GM23338 (cell line): Measurements from ENCODE around the gene FHIT.
A peak's percentile ranks its signal among the peaks of the same experiment; 100 is the strongest.

Experiments
- CREB1 ChIP-seq: fragments of 250-450 bp; sonication (Bioruptor Pico); IDR thresholded peaks from 2 replicates; pipeline ENCODE4 v1.5.0; 2020; ENCODE audit warnings: low read depth, mild to moderate bottlenecking, moderate library complexity
- CTCF ChIP-seq, 2 experiments: fragments of 200-600 bp in 1 of 2; sonication (generic) in 1 of 2; conservative IDR thresholded peaks; 2 replicates each; pipeline versions ENCODE4 v1.5.1 to v1.6.1; 2016 to 2017; ENCODE audit warnings: antibody characterized with exemption in 2 of 2, low read depth in 2 of 2, mild to moderate bottlenecking in 2 of 2, moderate library complexity in 1 of 2
- EZH2 ChIP-seq: fragments of 200-600 bp; sonication (generic); IDR thresholded peaks from one replicate; pipeline ENCODE4 v1.8.0; 2017; ENCODE audit warnings: antibody characterized with exemption, mild to moderate bottlenecking, low read depth; ENCODE audit not compliant: unreplicated experiment
- EZH2phosphoT487 ChIP-seq: fragments of 200-600 bp; sonication (generic); IDR thresholded peaks from one replicate; pipeline ENCODE4 v1.8.1; 2018; ENCODE audit warnings: antibody characterized with exemption; ENCODE audit not compliant: unreplicated experiment
- JUNB ChIP-seq: IDR thresholded peaks from one replicate; pipeline ENCODE4 v1.6.1; 2016; ENCODE audit warnings: antibody characterized with exemption; ENCODE audit not compliant: unreplicated experiment
- NANOG ChIP-seq: IDR thresholded peaks from 2 replicates; pipeline ENCODE4 v1.6.1; 2016; ENCODE audit warnings: antibody characterized with exemption, borderline replicate concordance
- POLR2AphosphoS5 ChIP-seq: IDR thresholded peaks from 2 replicates; pipeline ENCODE4 v1.6.1; 2016; ENCODE audit warnings: antibody characterized with exemption, low read depth
- REST ChIP-seq: IDR thresholded peaks from one replicate; pipeline ENCODE4 v1.6.1; 2018; ENCODE audit warnings: antibody characterized with exemption; ENCODE audit not compliant: unreplicated experiment
- ZNF114 ChIP-seq: fragments of 250-450 bp; sonication (Bioruptor Pico); IDR thresholded peaks from 2 replicates; pipeline ENCODE4 v1.5.0; 2020; ENCODE audit warnings: mild to moderate bottlenecking, moderate library complexity
- ZNF331 ChIP-seq: fragments of 250-450 bp; sonication (Bioruptor Pico); IDR thresholded peaks from 2 replicates; pipeline ENCODE4 v1.5.0; 2020; ENCODE audit warnings: low read depth, mild to moderate bottlenecking, moderate library complexity
- TF ChIP-seq, protein P1 (sequence below): IDR thresholded peaks from 2 replicates; pipeline ENCODE4 v1.6.1; 2016; ENCODE audit warnings: antibody characterized with exemption

DNA sequence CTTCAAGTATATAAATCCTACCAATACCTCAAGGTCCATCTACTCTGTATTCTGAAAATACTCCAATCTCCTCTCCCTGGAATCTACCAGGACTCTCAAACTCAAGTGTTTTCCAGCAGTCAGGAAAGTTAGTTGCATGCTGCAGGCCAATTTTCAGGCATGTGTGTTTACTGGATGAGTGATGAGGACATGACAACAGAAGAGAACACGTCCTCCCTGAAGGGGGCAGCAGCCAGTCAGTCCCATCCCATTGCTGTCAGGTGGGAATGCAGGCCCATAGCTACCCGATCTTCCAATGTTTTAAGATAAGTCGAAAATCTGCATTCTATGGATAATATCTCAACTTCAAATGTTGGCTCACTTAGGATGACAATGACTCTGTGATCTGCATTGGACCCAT is 496.2 kb downstream of the FHIT start:
- TF ChIP-seq CTCF (conservative IDR thresholded peaks at IDR 0.05; ENCODE audit: low read depth in 2 of 2) = peak; percentile 85 to 94
- no peak for TF ChIP-seq POLR2AphosphoS5
- TF ChIP-seq EZH2phosphoT487 = no peak
- no peak for TF ChIP-seq REST
- no peak for TF ChIP-seq ZNF114 (CRISPR knock-in tag)
- TF ChIP-seq CREB1 (CRISPR knock-in tag) = 0 out of 2 replicates have a peak, but pooled peaks have one; percentile 20
- no peak for TF ChIP-seq EZH2
- no peak for TF ChIP-seq JUNB
- TF ChIP-seq ZNF331 (CRISPR knock-in tag) = no peak
- no peak for TF ChIP-seq NANOG
- TF ChIP-seq, protein P1, sequence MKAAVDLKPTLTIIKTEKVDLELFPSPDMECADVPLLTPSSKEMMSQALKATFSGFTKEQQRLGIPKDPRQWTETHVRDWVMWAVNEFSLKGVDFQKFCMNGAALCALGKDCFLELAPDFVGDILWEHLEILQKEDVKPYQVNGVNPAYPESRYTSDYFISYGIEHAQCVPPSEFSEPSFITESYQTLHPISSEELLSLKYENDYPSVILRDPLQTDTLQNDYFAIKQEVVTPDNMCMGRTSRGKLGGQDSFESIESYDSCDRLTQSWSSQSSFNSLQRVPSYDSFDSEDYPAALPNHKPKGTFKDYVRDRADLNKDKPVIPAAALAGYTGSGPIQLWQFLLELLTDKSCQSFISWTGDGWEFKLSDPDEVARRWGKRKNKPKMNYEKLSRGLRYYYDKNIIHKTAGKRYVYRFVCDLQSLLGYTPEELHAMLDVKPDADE = no peak
